Activated naive CD4-positive, alpha-beta T cell treated with Interleukin-2 at 50 U/mL for 16 hours (primary cell): ENCODE measurements around the gene TSPAN5.

Experiments
- DNase-seq: peaks from one replicate; pipeline ENCODE4 v3.0.0-alpha.2; 2020

Gene TSPAN5

DNA sequence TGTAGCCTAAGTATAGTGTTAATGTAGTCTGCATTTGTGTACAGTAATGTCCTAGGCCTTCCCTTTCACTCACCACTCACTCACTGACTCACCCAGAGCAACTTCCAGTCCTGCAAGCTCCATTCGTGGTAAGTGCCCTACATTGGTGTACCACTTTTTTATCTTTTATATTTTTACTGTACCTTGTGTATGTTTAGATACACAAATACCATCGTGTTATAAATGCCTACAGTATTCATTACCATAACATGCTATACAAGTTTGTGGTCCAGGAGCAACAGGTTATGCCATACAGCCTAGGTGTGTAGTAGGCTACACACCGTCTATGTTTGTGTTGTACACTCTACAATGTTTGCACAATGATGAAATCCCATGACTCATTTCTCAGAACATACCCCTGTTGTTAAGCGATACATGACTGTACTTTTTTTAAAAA, 15.4 kb downstream of the TSPAN5 start:
- no peak for DNase-seq

GRCh38 chr4:98641906-98642668, 16.3 kb downstream of the TSPAN5 start:
- DNase-seq = no peak

DNA sequence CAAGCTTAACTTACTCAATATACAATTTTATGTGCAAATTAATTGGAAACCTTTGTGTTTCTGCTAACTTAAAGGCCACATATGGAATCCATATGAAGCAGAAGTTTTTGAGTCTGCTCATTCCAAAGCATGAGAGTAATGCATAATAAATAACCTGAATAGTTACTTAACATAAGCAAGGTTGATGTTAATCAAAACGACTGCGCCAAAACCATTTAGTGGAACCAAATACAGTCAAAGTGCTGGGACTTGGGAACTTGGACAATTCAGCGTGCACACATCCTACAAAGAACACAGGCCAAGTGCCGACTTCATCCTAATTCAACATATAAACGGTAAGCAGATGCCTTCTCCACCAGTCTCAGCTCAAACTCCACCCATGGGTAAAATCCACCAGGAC, 17.0 kb downstream of the TSPAN5 start:
- DNase-seq = no peak

GRCh38 chr4:98639523-98639922, 18.9 kb downstream of the TSPAN5 start:
- no peak for DNase-seq

GRCh38 chr4:98639108-98639507, 19.3 kb downstream of the TSPAN5 start:
- no peak for DNase-seq

DNA sequence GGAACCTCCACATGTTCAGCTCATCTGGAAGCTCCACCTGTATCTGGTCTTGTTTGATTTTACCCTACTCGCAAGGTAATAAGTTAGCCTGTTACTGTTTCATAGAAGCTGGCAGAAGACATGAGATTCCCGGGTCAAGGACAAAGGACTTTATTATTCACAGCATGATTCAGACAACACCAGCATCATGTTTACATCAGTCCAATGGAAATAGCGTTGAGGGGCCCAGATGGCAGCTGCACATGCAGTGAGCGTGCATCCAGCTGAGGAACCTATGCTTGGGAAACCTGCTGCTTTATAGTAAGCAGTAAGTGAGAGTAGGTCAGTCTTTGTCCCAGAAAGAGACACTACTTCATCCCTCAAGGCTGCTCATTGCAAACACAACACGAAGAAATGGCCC, 19.8 kb downstream of the TSPAN5 start:
- DNase-seq = no peak

DNA sequence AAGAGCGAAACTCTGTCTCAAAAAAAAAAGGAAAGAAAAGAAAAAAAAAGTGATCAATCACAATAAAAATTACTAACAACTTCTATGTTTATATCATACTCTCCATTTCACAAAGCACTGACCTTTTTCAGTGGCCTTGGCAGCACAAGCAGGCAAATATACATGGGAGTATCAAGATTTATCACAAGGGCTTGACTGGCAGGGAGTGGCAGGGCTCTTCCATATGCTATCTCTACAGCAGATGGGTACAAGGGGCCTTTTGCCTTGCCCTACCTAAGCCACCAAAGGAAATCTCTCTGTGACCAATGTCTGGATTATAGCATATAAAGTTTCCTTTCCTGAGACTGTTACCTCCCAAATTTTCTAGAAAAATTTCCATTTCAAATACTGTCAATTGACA, 24.4 kb downstream of the TSPAN5 start:
- no peak for DNase-seq

DNA sequence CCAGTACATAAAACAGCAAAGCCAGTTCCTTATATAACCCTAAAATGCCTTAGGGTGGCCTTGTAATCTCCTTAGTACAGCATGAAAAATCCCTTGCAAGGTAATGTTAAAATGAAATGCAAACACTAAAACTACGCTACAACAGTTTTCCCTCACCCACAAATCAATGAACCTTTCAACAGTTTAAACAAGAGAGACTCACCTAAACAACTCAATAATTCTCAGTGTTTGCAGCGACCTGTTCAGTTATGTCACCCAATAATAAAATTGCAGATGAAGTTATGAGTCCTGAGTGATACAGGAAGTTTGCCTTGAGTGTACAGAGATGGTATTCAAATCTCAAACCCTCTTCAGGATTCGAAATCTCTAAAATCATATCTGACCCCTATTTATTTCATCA, 25.3 kb downstream of the TSPAN5 start:
- no peak for DNase-seq

- DNase-seq = no peak
Observed at GRCh38 chr4:98632258-98632657, 26.2 kb downstream of the TSPAN5 start.

DNA sequence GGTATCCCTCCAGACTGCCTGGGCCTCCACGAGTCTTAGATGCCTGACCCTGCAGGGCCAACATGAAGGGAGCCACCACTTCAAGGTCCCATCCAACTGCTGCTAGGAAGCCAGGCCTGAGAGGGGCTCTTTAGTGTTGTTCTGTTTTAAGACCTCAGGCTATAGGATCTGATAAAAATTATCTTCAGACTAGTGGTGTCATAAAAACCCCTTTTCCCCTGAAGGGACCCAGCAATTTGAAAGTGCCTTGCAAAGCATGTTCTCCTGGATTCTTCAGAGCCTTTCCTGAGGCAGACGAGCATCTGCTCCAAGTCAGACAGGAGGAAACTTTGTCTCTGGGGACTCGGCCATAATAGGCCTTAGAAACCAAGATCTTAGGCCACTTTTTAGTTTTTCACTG, 26.9 kb downstream of the TSPAN5 start:
- DNase-seq = no peak

GRCh38 chr4:98630737-98631454, 27.5 kb downstream of the TSPAN5 start:
- DNase-seq = no peak

DNA sequence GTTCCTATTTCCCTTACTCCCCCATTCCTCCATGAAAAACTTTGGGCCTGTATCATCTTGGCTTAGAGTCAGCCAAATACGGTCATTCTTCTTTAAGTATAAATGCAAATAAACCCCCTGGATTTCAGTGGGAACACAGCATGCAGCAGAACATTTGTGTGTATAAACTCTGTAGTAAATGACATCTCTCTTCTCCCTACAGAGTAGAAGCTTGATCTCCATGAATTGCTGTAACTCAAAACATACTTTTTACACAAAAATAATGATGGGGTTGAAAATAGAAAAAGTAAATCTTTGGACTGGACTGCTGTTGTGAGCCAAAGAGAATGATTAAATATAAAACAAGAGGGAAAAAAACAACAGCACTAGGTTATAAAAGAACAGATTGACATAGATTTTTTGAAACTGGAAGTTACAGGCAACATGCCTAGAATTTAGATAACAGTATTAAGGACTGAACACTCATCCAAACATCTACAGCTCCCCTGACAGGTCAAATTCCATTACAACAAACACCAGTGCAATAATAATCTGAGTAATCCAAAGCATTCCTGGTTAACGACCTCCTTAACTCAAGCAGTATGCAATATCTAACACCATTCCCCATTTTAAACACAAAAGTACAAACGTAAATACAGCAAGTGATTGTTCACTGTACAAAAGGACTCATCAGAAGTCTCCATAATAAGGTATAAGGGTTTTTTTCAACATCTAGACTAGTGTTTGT, 30.7 kb downstream of the TSPAN5 start:
- DNase-seq = no peak

DNA sequence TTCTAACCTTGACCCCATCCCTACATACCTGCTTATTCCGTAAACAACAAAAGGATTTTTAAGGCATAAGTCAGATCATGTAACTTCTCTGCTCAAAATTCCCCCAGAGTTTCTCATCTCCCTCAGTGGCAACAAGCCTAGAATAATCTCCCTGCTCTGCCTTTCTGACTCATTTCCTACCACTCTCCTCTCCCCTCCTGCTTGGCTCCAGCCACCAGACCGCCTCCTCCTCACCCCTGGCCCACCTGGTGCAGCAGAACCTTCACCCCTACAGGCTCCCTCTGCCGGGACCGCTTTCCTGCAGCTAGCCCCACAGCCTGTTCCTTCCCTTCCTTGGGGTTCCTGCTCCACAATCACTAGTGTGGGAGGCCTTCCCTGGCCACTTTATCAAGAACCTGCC, 32.1 kb downstream of the TSPAN5 start:
- no peak for DNase-seq

GRCh38 chr4:98625920-98626319, 32.5 kb downstream of the TSPAN5 start:
- DNase-seq = no peak

- DNase-seq = no peak
Observed at GRCh38 chr4:98625399-98625798, 33.0 kb downstream of the TSPAN5 start.

DNA sequence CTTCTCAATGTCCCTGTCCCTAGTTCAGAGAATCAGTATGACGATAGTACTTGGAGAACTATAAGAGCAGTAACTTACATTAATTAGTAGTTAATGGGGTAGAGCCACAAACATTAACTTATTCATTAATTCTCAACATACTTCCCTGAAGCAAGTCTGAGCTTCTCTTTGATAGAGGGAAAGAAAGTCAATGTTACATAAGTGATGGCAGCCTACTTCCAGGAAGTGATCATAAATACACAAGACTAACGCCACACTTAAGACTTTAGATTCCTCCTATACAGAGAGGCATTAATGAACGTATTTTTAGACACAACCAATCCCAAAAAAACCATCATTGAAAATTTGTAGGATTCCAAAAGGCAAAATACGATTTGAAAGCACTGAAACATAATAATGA, 33.8 kb downstream of the TSPAN5 start:
- no peak for DNase-seq

GRCh38 chr4:98624144-98624543, 34.3 kb downstream of the TSPAN5 start:
- DNase-seq = no peak

DNA sequence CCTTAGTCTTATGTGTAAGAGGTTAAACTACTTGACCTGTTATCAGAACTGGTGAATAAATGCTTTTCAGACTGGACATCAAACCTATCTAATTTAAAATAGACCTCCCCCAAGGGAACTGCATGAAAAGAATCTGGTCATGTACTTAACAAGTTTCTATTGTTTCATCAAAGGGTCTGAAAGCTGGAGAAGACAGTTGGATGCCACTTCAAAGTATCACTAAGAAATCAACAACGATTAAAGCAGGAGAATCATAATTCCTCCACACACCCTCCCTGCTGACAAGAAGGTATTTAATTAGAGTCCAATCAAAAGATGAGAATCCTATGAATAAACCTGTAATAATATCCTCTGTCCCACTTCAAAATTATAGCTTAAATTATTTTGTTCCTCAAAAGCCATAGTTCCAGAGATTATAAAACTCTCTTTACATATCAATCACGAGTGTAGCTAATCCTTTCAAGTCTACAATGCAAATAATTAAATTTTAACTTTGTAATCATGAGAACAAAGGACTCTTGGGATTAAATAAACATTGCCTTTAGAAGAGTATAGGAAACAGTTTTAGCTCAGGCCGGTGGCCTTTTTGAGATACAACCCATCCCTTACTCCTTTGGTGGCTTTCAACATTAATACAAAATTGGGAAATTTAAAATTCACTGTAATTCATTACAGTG, 35.1 kb downstream of the TSPAN5 start:
- no peak for DNase-seq

DNA sequence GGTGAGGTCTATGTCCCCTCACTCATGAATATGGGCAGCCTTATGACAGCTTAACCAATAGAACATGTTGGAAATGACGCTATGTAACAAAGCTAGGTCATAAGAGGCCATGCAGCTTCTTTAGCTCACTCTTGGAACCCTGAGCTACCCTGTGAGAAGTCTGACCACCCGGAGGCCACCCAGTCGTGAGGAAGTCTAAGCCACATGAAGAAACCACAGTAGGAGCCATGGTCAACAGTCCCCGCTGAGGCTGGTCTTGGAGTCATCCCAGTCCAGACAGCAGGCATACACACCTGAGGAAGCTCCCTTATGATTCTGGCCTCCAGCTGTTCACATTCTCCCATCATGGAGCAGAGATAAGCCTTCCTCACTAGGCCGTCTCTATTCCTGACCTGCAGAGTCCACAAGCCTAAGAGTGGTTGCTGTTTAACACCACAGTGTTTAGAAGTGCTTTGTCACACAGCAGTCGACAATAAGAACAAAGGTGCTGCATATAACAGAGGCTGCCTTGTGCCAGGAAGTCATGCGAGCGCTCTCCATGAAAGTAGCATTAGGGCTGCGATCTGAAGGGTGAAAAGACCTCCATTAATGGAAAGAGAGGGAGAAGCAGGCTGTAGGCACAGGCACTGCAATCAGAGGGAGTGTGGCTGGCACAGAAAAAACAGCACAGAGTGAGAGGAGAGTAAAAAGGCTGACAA, 38.2 kb downstream of the TSPAN5 start:
- DNase-seq = no peak

GRCh38 chr4:98619180-98619579, 39.2 kb downstream of the TSPAN5 start:
- no peak for DNase-seq

DNA sequence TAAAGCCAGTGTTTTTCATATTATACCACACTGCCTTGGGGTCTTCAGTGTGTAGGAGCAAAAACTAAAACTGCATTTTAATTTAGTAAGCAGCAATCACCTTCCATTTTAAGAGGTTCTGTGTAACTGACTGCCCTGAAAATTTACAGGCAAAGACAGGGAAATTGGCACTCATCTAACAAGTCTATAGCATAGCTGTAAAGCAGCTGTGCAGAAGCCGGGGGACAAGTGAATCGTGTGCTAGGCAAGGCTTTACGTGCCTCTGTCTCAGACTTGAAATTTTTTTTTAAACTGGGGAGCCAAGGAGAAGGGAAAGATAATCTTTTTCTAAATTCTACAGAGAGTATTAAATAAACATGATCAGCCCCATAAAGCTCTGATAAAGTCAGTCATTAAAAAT, 39.7 kb downstream of the TSPAN5 start:
- DNase-seq = no peak

GRCh38 chr4:98617358-98618047, 40.9 kb downstream of the TSPAN5 start:
- DNase-seq = no peak
